Lower leg skin (tissue), 4 donors: Measurements from ENCODE around the gene TRAF7. TPM values are rescaled to one million over a fixed set of nuclear protein-coding genes. Genes with fewer than 3 reads are reported as not detected.

Experiments used
- DNase-seq, 2 donors: peaks; one replicate each; pipeline ENCODE4 v3.0.0-alpha.2; 2019; ENCODE audit warnings: low spot score in 2 of 2
- H3K4me3 ChIP-seq: fragments of 200-600 bp; sonication (generic); 2 replicates; pipeline ENCODE4 v1.5.1; 2017; ENCODE audit warnings: mild to moderate bottlenecking, low read depth; ENCODE audit not compliant: poor library complexity, severe bottlenecking
- CTCF ChIP-seq, 3 donors: fragments of 450-650 bp; IDR thresholded peaks; one replicate each; pipeline ENCODE4 v1.5.1; 2016; ENCODE audit warnings: antibody characterized with exemption in 3 of 3, mild to moderate bottlenecking in 3 of 3, moderate library complexity in 2 of 3
- POLR2A ChIP-seq, 2 donors: fragments of 450-650 bp; IDR thresholded peaks; one replicate each; pipeline ENCODE4 v1.6.1; 2016 to 2017; ENCODE audit warnings: antibody characterized with exemption in 2 of 2, mild to moderate bottlenecking in 1 of 2, moderate library complexity in 1 of 2
- WGBS, 2 donors: methylation state at CpG; one replicate each; pipeline ENCODE4 v1.1.5; 2018; 5-methylcytosine and 5-hydroxymethylcytosine counted together
- intact Hi-C: fragments of 100-400 bp; cut with DNase I; formaldehyde crosslinking; loops from one replicate; pipeline ENCODE4 v1.15.0; 2023; ENCODE audit warnings: low total_unique reads
- total RNA-seq, 4 donors: library from RNA; depleted of rRNA; stranded (reverse); fragments of >200 nt; gene quantifications; one replicate each; pipeline ENCODE4 v1.1.0, GENCODE V29; 2016

Gene TRAF7
- total RNA-seq, 4 donors from 2014 or later = 60.8 to 74.8 (median 68.9) TPM

- DNase-seq = no peak
- WGBS, 2 donors = 75 to 83% methylated on average over 17 to 21 of the region's 23 CpGs
- TF ChIP-seq CTCF (IDR thresholded peaks at IDR 0.05) (no peak), POLR2A (IDR thresholded peaks at IDR 0.05) (no peak)
- H3K4me3 ChIP-seq = no peak overlapping the region
- intact Hi-C loops = no loop called here
These were observed 52.7 kb downstream of the TRAF7 start for GRCh38 chr16:2208308-2208707.

DNA sequence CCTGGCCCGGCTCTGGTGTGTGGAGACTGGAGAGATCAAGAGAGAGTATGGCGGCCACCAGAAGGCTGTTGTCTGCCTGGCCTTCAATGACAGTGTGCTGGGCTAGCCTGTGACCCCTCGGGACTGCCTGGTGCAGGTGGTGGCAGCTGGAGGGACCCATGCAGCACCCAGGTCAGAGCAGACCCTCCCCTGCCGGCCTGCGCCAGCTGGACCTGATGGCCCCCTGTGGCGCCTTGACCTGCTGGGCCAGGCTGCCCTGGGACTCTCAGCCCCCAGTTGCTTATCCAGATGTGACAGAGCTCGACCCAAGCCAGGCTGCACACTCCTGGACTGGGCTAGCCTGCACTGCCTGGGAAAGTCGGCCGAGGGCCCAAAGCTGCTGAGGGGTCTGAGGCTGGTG is 53.2 kb downstream of the TRAF7 start:
- intact Hi-C loops = no loop called here
- TF ChIP-seq POLR2A (IDR thresholded peaks at IDR 0.05) = no peak
- no peak for TF ChIP-seq CTCF (IDR thresholded peaks at IDR 0.05)
- H3K4me3 ChIP-seq = no peak overlapping the region
- 93 to 94% methylated on average over 4 to 9 of the region's 9 CpGs for WGBS, 2 donors
- no peak for DNase-seq

DNA sequence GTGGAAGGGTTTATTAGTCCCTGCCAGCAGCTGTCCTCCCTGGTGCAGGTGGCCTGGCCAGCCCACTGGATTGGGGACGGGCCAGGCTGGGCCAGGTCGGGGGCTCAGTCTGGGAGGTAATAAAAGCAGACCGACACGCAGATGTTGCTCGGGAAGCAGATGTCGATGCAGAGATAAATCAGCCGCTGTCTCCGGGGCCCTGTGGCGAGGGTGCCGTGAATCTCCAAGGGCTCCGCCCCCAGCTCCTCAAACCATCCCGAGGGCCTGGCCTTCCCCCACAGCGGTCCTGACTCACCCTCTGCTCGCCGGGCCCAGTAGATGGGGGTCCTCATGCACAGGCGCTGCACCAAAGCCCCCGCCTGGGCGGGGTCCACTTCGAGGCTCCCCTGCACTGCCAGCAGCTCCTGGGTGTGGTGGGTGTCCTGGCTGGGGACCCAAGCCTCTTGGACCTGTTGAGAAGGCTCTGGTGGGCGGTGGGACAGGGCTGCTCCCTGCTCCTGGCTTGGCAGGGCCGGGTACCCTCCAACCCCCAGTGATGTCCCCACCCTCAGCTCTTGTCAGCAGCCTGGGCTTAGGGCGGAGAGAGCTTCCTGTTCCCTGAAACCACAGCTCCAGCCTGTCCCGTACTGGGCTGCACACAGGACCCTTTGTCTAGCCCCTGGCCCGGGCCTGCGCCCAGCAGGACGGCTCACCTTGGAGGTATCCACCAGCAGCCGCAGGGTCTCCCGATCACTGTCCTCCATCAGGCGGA is 53.9 kb downstream of the TRAF7 start:
- DNase-seq = no peak
- 78 to 82% methylated on average over 21 of the region's 29 CpGs for WGBS, 2 donors
- intact Hi-C loops = no loop called here
- H3K4me3 ChIP-seq = no peak overlapping the region
- no peak for TF ChIP-seq CTCF (IDR thresholded peaks at IDR 0.05)
- no peak for TF ChIP-seq POLR2A (IDR thresholded peaks at IDR 0.05)

DNA sequence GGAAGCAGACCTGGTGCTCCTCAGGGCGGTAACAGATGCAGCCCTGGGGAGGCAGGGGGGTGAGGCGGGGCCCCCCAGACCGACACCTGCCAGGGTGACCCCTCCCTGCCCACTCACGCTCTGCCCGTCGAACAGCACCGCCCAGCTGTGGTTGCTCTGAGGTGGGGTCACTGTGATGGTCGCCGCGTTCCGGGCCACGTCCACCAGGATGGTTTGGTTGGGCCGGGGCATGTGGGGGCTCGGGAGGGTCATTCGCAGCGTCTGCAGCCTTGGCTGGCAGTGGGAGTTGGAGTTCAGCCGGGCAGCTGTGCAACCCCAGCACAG is 54.4 kb downstream of the TRAF7 start:
- no peak overlapping the region for H3K4me3 ChIP-seq
- no peak for DNase-seq
- 87% methylated on average over 4 to 9 of the region's 17 CpGs for WGBS, 2 donors
- TF ChIP-seq CTCF (IDR thresholded peaks at IDR 0.05) (no peak), POLR2A (IDR thresholded peaks at IDR 0.05) (no peak)
- intact Hi-C loops = no loop called here

- no peak for DNase-seq
- intact Hi-C loops = no loop called here
- TF ChIP-seq CTCF (IDR thresholded peaks at IDR 0.05) = no peak
- TF ChIP-seq POLR2A (IDR thresholded peaks at IDR 0.05) = no peak
- H3K4me3 ChIP-seq = no peak within 1 kb of the TSS
- WGBS, 2 donors = 68 to 77% methylated on average over 19 to 23 of the region's 24 CpGs
These were observed 55.1 kb downstream of the TRAF7 start, which contains the start of gene BRICD5 for GRCh38 chr16:2210386-2211365. Gene BRICD5, minus strand, starts transcription at chr16:2210863. Its CDS starts 30 bp downstream, at chr16:2210833.
